ENCODE results near the gene MTMR10. TPM values are rescaled to one million over a fixed set of nuclear protein-coding genes. Genes with fewer than 3 reads are reported as not detected.

Gene MTMR10
- total and polyA plus RNA-seq, 2 donors (not counting 3 experiments of a cell fraction or from before 2014, with no cell fraction given), result 48.3 to 88.5 TPM

DNA sequence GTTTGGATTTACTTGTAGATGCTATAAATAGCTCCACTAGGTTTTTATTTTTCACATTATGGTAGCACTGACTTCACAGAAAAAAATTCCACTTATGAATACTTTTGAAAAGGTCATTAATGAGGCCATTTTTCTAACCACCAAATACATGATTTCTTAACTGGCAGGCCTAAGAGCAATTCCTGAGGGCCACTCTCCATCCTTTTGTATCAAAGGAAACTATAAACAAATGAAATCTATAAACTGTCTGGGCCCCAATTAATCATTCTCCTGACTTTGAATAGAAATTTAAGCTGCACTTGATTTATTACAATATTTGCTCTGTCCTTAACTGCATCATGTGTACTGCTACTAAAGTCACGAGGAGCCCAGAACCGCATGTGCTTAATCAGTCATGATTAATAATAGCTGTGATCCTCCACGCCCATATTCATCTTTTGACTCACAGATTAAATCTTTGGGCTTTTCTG, 25.1 kb upstream of the MTMR10 start:
- Histone ChIP-seq H3K9ac (replicated peaks; ENCODE audit: extremely low read depth, insufficient read depth, low read length) (no peak overlapping the region), H3K36me3 (ENCODE audit: control insufficient read depth in 2 of 2, extremely low read depth in 1 of 2, insufficient read depth in 2 of 2, low read length in 2 of 2) (no peaks in the 10 kb centered on the region), H3K27ac (ENCODE audit: insufficient read depth, low read depth, low read length) (no peak overlapping the region), H3K79me2 (ENCODE audit: control insufficient read depth, insufficient read depth, low read length) (no peaks in the 10 kb centered on the region), H3K9me3 (replicated peaks; ENCODE audit: control insufficient read depth, insufficient read depth, low read length) (no peaks in the 10 kb centered on the region), H3K27me3 (ENCODE audit: control insufficient read depth in 2 of 2, insufficient read depth in 2 of 2, low read length in 2 of 2) (no peaks in the 10 kb centered on the region), H3K9me1 (replicated peaks; ENCODE audit: control insufficient read depth, extremely low read depth, insufficient read depth, low read length) (no peaks in the 10 kb centered on the region), H4K20me1 (replicated peaks; ENCODE audit: control insufficient read depth, extremely low read depth, insufficient read depth, low read length) (no peaks in the 10 kb centered on the region), H2AFZ (ENCODE audit: low read depth, low read length) (no peak overlapping the region), H3K4me2 (ENCODE audit: insufficient read depth, low read length) (no peak overlapping the region), H3K4me1 (ENCODE audit: control insufficient read depth, extremely low read depth, insufficient read depth, low read length) (no peaks in the 10 kb centered on the region), H3K4me3 (replicated peaks in 1 of 3; ENCODE audit: insufficient read depth in 1 of 3, low read depth in 1 of 3, low read length in 3 of 3) (no peak overlapping the region)
- DNase-seq (ENCODE audit: low read depth, low spot score) (peak; percentile 59), FAIRE-seq (no peak)
- TF ChIP-seq POLR2A (IDR thresholded peaks at IDR 0.05; ENCODE audit: low read depth, low read length) (no peak), MYC (IDR thresholded peaks at IDR 0.05; ENCODE audit: low read depth, low read length) (no peak), POLR2AphosphoS5 (IDR thresholded peaks at IDR 0.05; ENCODE audit: insufficient read depth, low read depth, low read length) (no peak), FOS (IDR thresholded peaks at IDR 0.05; ENCODE audit: borderline replicate concordance, insufficient read depth, low read length) (no peak)
- TF ChIP-seq, protein P1, sequence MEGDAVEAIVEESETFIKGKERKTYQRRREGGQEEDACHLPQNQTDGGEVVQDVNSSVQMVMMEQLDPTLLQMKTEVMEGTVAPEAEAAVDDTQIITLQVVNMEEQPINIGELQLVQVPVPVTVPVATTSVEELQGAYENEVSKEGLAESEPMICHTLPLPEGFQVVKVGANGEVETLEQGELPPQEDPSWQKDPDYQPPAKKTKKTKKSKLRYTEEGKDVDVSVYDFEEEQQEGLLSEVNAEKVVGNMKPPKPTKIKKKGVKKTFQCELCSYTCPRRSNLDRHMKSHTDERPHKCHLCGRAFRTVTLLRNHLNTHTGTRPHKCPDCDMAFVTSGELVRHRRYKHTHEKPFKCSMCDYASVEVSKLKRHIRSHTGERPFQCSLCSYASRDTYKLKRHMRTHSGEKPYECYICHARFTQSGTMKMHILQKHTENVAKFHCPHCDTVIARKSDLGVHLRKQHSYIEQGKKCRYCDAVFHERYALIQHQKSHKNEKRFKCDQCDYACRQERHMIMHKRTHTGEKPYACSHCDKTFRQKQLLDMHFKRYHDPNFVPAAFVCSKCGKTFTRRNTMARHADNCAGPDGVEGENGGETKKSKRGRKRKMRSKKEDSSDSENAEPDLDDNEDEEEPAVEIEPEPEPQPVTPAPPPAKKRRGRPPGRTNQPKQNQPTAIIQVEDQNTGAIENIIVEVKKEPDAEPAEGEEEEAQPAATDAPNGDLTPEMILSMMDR (IDR thresholded peaks at IDR 0.05; ENCODE audit: extremely low read depth in 1 of 2, insufficient read depth in 1 of 2, low read depth in 1 of 2, low read length in 2 of 2), result no peak
- TF ChIP-seq, protein P2, sequence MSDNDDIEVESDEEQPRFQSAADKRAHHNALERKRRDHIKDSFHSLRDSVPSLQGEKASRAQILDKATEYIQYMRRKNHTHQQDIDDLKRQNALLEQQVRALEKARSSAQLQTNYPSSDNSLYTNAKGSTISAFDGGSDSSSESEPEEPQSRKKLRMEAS (IDR thresholded peaks at IDR 0.05; ENCODE audit: insufficient read depth, insufficient read length), result no peak
- ChIA-PET POLR2A (no interaction called here), CTCF (interaction anchor here (0.6 to 3.1 kb wide), 7 partner anchors 8 to 113 kb away, joined by 3 to 12 read pairs (median 5); no protein-coding TSS in a partner anchor)
- dilution Hi-C loops (cut with MboI; ENCODE audit: extremely low pct_ligation_motif_present, low sequenced_read_pairs) (no loop called here), intact Hi-C loops (cut with micrococcal nuclease) (no loop called here)
- BruUV-seq (replicated peaks), result no TSS peak

DNA sequence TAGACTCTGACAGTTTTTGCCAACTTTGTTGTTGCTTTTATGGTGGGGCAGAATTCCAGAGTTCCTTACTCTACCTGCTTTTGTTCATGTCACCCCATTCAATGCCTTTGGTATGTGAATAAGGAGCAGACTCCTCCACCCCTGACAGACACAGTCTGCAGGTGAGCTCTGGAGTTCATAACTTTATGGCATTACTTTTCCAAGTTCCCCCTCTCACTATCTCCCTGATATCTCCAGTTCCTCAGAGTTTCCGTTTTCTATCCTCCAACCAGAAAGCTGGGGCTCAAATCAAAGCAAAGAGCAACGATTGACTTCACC, 23.1 kb upstream of the MTMR10 start:
- Histone ChIP-seq H3K27ac (ENCODE audit: insufficient read depth, low read depth, low read length) (no peak overlapping the region), H3K4me1 (ENCODE audit: control insufficient read depth, extremely low read depth, insufficient read depth, low read length) (no peaks in the 10 kb centered on the region), H3K4me2 (ENCODE audit: insufficient read depth, low read length) (no peak overlapping the region), H2AFZ (ENCODE audit: low read depth, low read length) (no peak overlapping the region), H3K9me3 (replicated peaks; ENCODE audit: control insufficient read depth, insufficient read depth, low read length) (no peaks in the 10 kb centered on the region), H3K79me2 (ENCODE audit: control insufficient read depth, insufficient read depth, low read length) (no peaks in the 10 kb centered on the region), H4K20me1 (replicated peaks; ENCODE audit: control insufficient read depth, extremely low read depth, insufficient read depth, low read length) (no peaks in the 10 kb centered on the region), H3K36me3 (ENCODE audit: control insufficient read depth in 2 of 2, extremely low read depth in 1 of 2, insufficient read depth in 2 of 2, low read length in 2 of 2) (no peaks in the 10 kb centered on the region), H3K9ac (replicated peaks; ENCODE audit: extremely low read depth, insufficient read depth, low read length) (no peak overlapping the region), H3K9me1 (replicated peaks; ENCODE audit: control insufficient read depth, extremely low read depth, insufficient read depth, low read length) (no peaks in the 10 kb centered on the region), H3K27me3 (ENCODE audit: control insufficient read depth in 2 of 2, insufficient read depth in 2 of 2, low read length in 2 of 2) (no peaks in the 10 kb centered on the region), H3K4me3 (replicated peaks in 1 of 3; ENCODE audit: insufficient read depth in 1 of 3, low read depth in 1 of 3, low read length in 3 of 3) (no peak overlapping the region)
- TF ChIP-seq, protein P2 (IDR thresholded peaks at IDR 0.05; ENCODE audit: insufficient read depth, insufficient read length), result no peak
- TF ChIP-seq GATA2 (IDR thresholded peaks at IDR 0.05; ENCODE audit: insufficient read depth, insufficient read length, low read depth, low read length), result no peak
- no peak for TF ChIP-seq EZH2 (IDR thresholded peaks at IDR 0.05; ENCODE audit: borderline replicate concordance, low read depth, low read length, severe bottlenecking)
- no peak for TF ChIP-seq JUN (IDR thresholded peaks at IDR 0.05; ENCODE audit: borderline replicate concordance, insufficient read depth, insufficient read length, low read depth)
- TF ChIP-seq FOS (IDR thresholded peaks at IDR 0.05; ENCODE audit: borderline replicate concordance, insufficient read depth, low read length), result no peak
- TF ChIP-seq POLR2AphosphoS5 (IDR thresholded peaks at IDR 0.05; ENCODE audit: insufficient read depth, low read depth, low read length), result no peak
- TF ChIP-seq, protein P1 (IDR thresholded peaks at IDR 0.05; ENCODE audit: extremely low read depth in 1 of 2, insufficient read depth in 1 of 2, low read depth in 1 of 2, low read length in 2 of 2), result no peak
- no peak for TF ChIP-seq POLR2A (IDR thresholded peaks at IDR 0.05; ENCODE audit: low read depth, low read length)
- TF ChIP-seq MYC (IDR thresholded peaks at IDR 0.05; ENCODE audit: low read depth, low read length), result no peak
- DNase-seq (ENCODE audit: low read depth, low spot score), result no peak
- no peak for FAIRE-seq
- ChIA-PET CTCF (interaction anchor here (1.3 to 3.1 kb wide), 5 partner anchors 9 to 115 kb away, joined by 4 to 11 read pairs (median 8); partner anchors contain the start of gene MTMR10), POLR2A (no interaction called here)
- intact Hi-C loops (cut with micrococcal nuclease) (no loop called here), dilution Hi-C loops (cut with MboI; ENCODE audit: extremely low pct_ligation_motif_present, low sequenced_read_pairs) (no loop called here)
- no TSS peak for BruUV-seq (replicated peaks)
